ENCODE measurements around the gene NEXMIF. TPM values are rescaled to one million over a fixed set of nuclear protein-coding genes. Genes with fewer than 3 reads are reported as not detected.
"Not testable (repeated sequence)": the region's sequence is repeated elsewhere in the genome, so short reads cannot be mapped to it uniquely, and the experiment has no call there.

NEXMIF gene
- polyA plus RNA-seq, 1 donor from 2014 or later: 12.8 TPM

GRCh38 chrX:74890676-74891430, 34.4 kb downstream of the NEXMIF start:
- H3K36me3 ChIP-seq (ENCODE audit: insufficient read depth, low read length): no peaks in the 10 kb centered on the region
- H3F3A ChIP-seq (ENCODE audit: insufficient read depth, low read length, poor library complexity, severe bottlenecking): no peaks in the 10 kb centered on the region
- H2AFZ ChIP-seq (ENCODE audit: low read depth, low read length): no peak overlapping the region
- no peaks in the 10 kb centered on the region for H4K20me1 ChIP-seq (ENCODE audit: insufficient read depth)
- H3K4me3 ChIP-seq (ENCODE audit: low read length): no peak overlapping the region
- no peak overlapping the region for H3K9ac ChIP-seq (ENCODE audit: low read length)
- H3K79me2 ChIP-seq (replicated peaks; ENCODE audit: insufficient read depth, low read length): no peaks in the 10 kb centered on the region
- H3K4me2 ChIP-seq (ENCODE audit: low read length): no peak overlapping the region
- no peak overlapping the region for H3K27ac ChIP-seq (ENCODE audit: low read length)
- H3K9me2 ChIP-seq (ENCODE audit: insufficient read depth, low read length): no peaks in the 10 kb centered on the region
- no peaks in the 10 kb centered on the region for H3K27me3 ChIP-seq (ENCODE audit: insufficient read depth, low read depth, low read length)
- TF ChIP-seq EP300 (conservative IDR thresholded peaks at IDR 0.05; ENCODE audit: poor library complexity, severe bottlenecking) (no peak), EZH2 (IDR thresholded peaks at IDR 0.05; ENCODE audit: borderline replicate concordance, insufficient read depth, low read length, poor library complexity, severe bottlenecking) (no peak), RAD21 (conservative IDR thresholded peaks at IDR 0.05) (no peak), POLR2AphosphoS5 (IDR thresholded peaks at IDR 0.05) (no peak), SMC3 (conservative IDR thresholded peaks at IDR 0.05; ENCODE audit: poor library complexity) (no peak)
- TF ChIP-seq, protein P1, sequence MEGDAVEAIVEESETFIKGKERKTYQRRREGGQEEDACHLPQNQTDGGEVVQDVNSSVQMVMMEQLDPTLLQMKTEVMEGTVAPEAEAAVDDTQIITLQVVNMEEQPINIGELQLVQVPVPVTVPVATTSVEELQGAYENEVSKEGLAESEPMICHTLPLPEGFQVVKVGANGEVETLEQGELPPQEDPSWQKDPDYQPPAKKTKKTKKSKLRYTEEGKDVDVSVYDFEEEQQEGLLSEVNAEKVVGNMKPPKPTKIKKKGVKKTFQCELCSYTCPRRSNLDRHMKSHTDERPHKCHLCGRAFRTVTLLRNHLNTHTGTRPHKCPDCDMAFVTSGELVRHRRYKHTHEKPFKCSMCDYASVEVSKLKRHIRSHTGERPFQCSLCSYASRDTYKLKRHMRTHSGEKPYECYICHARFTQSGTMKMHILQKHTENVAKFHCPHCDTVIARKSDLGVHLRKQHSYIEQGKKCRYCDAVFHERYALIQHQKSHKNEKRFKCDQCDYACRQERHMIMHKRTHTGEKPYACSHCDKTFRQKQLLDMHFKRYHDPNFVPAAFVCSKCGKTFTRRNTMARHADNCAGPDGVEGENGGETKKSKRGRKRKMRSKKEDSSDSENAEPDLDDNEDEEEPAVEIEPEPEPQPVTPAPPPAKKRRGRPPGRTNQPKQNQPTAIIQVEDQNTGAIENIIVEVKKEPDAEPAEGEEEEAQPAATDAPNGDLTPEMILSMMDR (IDR thresholded peaks at IDR 0.05; ENCODE audit: poor library complexity, severe bottlenecking): no peak
- no peaks in the 10 kb centered on the region for H3K9me3 ChIP-seq (ENCODE audit: low read length)

DNA sequence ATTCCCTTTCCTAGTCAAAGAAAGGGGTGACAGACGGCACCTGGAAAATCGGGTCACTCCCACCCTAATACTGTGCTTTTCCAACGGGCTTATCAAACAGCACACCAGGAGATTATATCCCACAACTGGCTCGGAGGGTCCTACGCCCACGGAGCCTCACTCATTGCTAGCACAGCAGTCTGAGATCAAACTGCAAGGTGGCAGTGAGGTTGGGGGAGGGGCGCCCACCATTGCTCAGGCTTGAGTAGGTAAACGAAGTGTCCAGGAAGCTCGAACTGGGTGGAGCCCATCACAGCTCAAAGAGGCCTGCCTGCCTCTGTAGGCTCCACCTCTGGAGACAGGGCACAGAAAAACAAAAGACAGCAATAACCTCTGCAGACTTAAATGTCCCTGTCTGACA, 42.9 kb downstream of the NEXMIF start:
- not testable (repeated sequence) for H3K9ac ChIP-seq (ENCODE audit: low read length); H3K4me2 ChIP-seq (ENCODE audit: low read length); H3K9me2 ChIP-seq (ENCODE audit: insufficient read depth, low read length); H3K4me3 ChIP-seq (ENCODE audit: low read length); H3F3A ChIP-seq (ENCODE audit: insufficient read depth, low read length, poor library complexity, severe bottlenecking); H3K79me2 ChIP-seq (replicated peaks; ENCODE audit: insufficient read depth, low read length); H3K9me3 ChIP-seq (ENCODE audit: low read length); H4K20me1 ChIP-seq (ENCODE audit: insufficient read depth); H2AFZ ChIP-seq (ENCODE audit: low read depth, low read length); H3K36me3 ChIP-seq (ENCODE audit: insufficient read depth, low read length); H3K27ac ChIP-seq (ENCODE audit: low read length); H3K27me3 ChIP-seq (ENCODE audit: insufficient read depth, low read depth, low read length)

GRCh38 chrX:74865725-74866124, 59.5 kb downstream of the NEXMIF start:
- no peaks in the 10 kb centered on the region for H3K9me2 ChIP-seq (ENCODE audit: insufficient read depth, low read length)
- no peak overlapping the region for H3K27ac ChIP-seq (ENCODE audit: low read length)
- no peak overlapping the region for H3K4me3 ChIP-seq (ENCODE audit: low read length)
- no peak overlapping the region for H3K4me2 ChIP-seq (ENCODE audit: low read length)
- TF ChIP-seq RAD21 (conservative IDR thresholded peaks at IDR 0.05) (no peak), REST (IDR thresholded peaks at IDR 0.05; ENCODE audit: borderline replicate concordance) (no peak), EZH2 (IDR thresholded peaks at IDR 0.05; ENCODE audit: borderline replicate concordance, insufficient read depth, low read length, poor library complexity, severe bottlenecking) (no peak), MXI1 (conservative IDR thresholded peaks at IDR 0.05; ENCODE audit: poor library complexity, severe bottlenecking) (no peak), EP300 (conservative IDR thresholded peaks at IDR 0.05; ENCODE audit: poor library complexity, severe bottlenecking) (no peak), POLR2AphosphoS5 (IDR thresholded peaks at IDR 0.05) (no peak), TAF1 (IDR thresholded peaks at IDR 0.05; ENCODE audit: low read depth) (no peak), SMC3 (conservative IDR thresholded peaks at IDR 0.05; ENCODE audit: poor library complexity) (no peak)
- TF ChIP-seq, protein P1 (IDR thresholded peaks at IDR 0.05; ENCODE audit: poor library complexity, severe bottlenecking): no peak
- H3K9ac ChIP-seq (ENCODE audit: low read length): no peak overlapping the region
- no peaks in the 10 kb centered on the region for H3K27me3 ChIP-seq (ENCODE audit: insufficient read depth, low read depth, low read length)
- no peaks in the 10 kb centered on the region for H3K79me2 ChIP-seq (replicated peaks; ENCODE audit: insufficient read depth, low read length)
- no peaks in the 10 kb centered on the region for H3K36me3 ChIP-seq (ENCODE audit: insufficient read depth, low read length)
- no peaks in the 10 kb centered on the region for H3F3A ChIP-seq (ENCODE audit: insufficient read depth, low read length, poor library complexity, severe bottlenecking)
- H3K9me3 ChIP-seq (ENCODE audit: low read length): no peaks in the 10 kb centered on the region
- no peaks in the 10 kb centered on the region for H4K20me1 ChIP-seq (ENCODE audit: insufficient read depth)
- no peak overlapping the region for H2AFZ ChIP-seq (ENCODE audit: low read depth, low read length)

Data from neural cell (in vitro differentiated cells).